CD1c-positive myeloid dendritic cell (primary cell): ENCODE measurements around the gene ZBTB17.
"Not testable (repeated sequence)": the region's sequence is repeated elsewhere in the genome, so short reads cannot be mapped to it uniquely, and the experiment has no call there.

Source experiments
- DNase-seq: peaks from one replicate; pipeline ENCODE4 v3.0.0-alpha.2; 2016; ENCODE audit errors: extremely low spot score

The ZBTB17 gene

GRCh38 chr1:15988856-15989736 lies 13.2 kb upstream of the ZBTB17 start:
- DNase-seq = no peak

GRCh38 chr1:15985611-15986297 lies 9.9 kb upstream of the ZBTB17 start:
- DNase-seq = no peak

- DNase-seq = no peak
Observed at GRCh38 chr1:15983275-15983674, 7.4 kb upstream of the ZBTB17 start.

GRCh38 chr1:15981679-15982078 lies 5.8 kb upstream of the ZBTB17 start:
- DNase-seq = no peak

GRCh38 chr1:15977947-15978346 lies 2.0 kb upstream of the ZBTB17 start:
- DNase-seq = not testable (repeated sequence)

- DNase-seq = peak; percentile 85
Observed at GRCh38 chr1:15975358-15975804, 520 bp downstream of the ZBTB17 start.

- no peak for DNase-seq
Observed at GRCh38 chr1:15974855-15975254, 1.0 kb downstream of the ZBTB17 start.

GRCh38 chr1:15973772-15974171 lies 2.1 kb downstream of the ZBTB17 start:
- no peak for DNase-seq

- DNase-seq = no peak
Observed at GRCh38 chr1:15972409-15972808, 3.5 kb downstream of the ZBTB17 start.

- no peak for DNase-seq
Observed at GRCh38 chr1:15970911-15971310, 5.0 kb downstream of the ZBTB17 start.

GRCh38 chr1:15969321-15969880 lies 6.5 kb downstream of the ZBTB17 start:
- no peak for DNase-seq

GRCh38 chr1:15968172-15968571 lies 7.7 kb downstream of the ZBTB17 start:
- no peak for DNase-seq

GRCh38 chr1:15966956-15967344 lies 9.0 kb downstream of the ZBTB17 start:
- DNase-seq = no peak

- peak; percentile 84 for DNase-seq
Observed at GRCh38 chr1:15966081-15966955, 9.6 kb downstream of the ZBTB17 start.

- peak; percentile 66 for DNase-seq
Observed at GRCh38 chr1:15965228-15965767, 10.6 kb downstream of the ZBTB17 start.

GRCh38 chr1:15963968-15964648 lies 11.8 kb downstream of the ZBTB17 start:
- DNase-seq = no peak

- no peak for DNase-seq
Observed at GRCh38 chr1:15963363-15963967, 12.4 kb downstream of the ZBTB17 start.

GRCh38 chr1:15962671-15963362 lies 13.1 kb downstream of the ZBTB17 start:
- DNase-seq = no peak

- no peak for DNase-seq
Observed at GRCh38 chr1:15962176-15962575, 13.7 kb downstream of the ZBTB17 start.

GRCh38 chr1:15961492-15961891 lies 14.4 kb downstream of the ZBTB17 start:
- no peak for DNase-seq
